ENCODE measurements around the gene ULK1.
A peak's percentile ranks its signal among the peaks of the same experiment; 100 is the strongest.

The ULK1 gene

DNA sequence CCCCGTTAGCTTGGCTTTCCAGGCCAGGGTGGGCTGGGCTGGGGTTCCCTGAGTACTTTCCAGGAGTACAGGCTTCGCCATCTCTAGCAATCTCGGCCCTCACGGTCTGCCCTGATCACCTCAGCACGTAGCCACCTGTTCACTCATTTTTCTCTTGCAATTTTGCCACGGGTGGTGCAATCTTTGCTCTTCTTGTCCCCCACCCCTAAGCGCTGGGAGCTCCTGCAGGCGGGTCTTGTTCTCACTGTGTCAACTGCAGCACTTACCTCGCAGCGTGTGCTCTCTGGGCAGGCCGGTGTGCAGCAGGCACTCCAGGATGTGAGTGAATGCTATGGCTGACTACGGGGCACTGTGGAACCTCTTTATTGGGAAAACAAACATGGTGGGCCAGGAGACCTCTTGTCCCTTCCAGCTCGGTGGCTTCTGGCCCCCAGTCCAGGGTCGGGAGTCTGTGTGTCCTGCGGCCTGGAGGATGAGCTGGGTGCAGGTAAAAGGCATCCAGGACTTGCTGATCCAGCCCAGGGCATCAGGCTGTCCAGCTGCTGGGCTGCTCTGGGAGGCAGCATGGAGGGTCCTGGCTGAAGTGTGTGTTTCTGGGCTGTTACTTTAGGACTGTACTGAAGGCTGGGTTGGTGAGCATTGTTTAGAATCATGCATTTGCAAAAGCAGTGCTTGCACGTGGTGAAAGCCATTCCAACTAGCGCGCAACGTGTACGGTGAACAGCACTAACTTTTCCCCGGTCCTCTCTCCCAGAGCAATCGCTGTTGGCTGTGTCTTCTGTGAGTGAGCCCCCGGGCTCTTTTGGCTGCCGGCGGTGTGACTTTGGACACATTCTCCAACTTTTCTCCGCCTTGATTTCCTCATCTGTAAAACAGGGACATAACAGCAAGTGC is 1.5 kb upstream of the ULK1 start:
- no peak for DNase-seq (ENCODE audit: low spot score)

DNA sequence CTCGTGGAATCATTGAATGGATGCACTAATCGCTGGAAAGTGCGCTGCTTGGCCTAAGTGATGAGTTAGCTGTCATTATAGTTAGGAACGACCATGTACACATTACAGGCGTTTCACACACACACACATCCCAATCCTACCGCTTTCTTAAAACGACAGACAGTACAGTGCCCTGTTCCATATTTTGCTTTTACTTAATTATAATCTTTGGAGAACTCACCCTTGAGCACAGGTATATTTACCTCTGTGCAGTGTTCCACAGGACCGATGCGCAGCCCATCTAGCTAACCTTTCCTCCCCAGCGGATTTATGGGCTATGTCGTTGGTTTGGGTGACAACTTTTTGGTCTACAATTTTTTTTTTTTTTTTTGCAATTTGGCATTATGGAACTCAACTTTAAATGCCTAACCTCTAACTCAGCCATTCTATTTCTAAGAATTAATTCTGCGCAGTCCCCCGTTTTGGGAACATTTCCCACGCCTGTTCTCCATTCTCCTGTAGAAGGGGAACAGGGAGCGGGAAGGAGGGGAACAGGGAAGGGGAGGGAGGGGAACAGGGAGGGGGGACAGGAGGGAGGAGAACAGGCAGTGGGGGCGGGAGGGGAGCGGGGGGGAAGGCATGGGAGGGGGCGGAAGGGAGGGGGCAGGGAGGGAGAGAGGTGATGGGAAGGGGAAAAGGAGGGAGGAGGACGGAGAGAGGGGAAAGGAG is 663 bp upstream of the ULK1 start:
- no peak for DNase-seq (ENCODE audit: low spot score)

DNA sequence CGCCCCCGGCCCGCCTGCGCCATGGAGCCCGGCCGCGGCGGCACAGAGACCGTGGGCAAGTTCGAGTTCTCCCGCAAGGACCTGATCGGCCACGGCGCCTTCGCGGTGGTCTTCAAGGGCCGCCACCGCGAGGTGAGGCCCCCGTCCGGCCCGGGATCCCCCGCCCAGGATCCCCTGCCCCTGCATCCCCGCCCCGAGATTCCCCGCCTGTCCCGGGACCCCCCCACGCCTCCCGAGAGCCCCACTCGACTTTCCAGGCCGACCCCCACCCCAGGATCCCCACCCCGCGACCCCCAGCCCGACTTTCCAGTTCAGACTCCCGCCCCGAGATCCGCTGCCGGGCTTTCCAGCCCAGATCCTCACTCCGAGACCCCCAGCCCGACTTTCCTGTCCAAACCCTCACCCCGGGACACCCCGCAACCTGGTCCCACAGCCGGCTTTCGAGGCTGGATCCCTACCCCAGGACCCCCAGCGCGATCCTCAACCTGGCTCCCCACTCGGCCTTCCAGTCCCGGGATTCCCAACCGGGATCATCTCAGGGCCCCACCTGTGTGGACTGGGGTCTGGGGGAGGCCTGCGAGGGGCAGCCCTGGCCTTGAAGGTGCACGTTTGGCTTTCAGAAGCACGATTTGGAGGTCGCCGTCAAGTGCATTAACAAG is 688 bp downstream of the ULK1 start:
- no peak for DNase-seq (ENCODE audit: low spot score)

DNA sequence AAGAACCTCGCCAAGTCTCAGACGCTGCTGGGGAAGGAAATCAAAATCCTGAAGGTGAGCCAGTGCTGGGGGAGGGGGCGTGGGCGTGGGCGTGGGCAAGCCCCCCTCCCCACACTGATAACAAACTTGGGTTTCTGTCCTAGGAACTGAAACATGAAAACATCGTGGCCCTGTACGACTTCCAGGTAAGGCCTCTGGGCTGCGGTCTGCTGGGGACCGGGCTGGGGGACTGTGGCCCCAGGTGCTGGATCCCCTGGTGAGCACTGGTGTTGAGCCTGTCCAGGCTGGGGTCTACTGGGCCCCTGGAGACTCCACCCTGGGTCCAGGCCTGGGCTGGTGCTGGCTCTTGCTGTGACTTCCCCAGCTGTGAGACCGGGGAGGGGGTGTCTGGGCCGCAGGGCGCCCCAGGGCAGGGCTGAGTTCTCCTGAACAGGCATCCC is 1.2 kb downstream of the ULK1 start:
- no peak for DNase-seq (ENCODE audit: low spot score)

DNA sequence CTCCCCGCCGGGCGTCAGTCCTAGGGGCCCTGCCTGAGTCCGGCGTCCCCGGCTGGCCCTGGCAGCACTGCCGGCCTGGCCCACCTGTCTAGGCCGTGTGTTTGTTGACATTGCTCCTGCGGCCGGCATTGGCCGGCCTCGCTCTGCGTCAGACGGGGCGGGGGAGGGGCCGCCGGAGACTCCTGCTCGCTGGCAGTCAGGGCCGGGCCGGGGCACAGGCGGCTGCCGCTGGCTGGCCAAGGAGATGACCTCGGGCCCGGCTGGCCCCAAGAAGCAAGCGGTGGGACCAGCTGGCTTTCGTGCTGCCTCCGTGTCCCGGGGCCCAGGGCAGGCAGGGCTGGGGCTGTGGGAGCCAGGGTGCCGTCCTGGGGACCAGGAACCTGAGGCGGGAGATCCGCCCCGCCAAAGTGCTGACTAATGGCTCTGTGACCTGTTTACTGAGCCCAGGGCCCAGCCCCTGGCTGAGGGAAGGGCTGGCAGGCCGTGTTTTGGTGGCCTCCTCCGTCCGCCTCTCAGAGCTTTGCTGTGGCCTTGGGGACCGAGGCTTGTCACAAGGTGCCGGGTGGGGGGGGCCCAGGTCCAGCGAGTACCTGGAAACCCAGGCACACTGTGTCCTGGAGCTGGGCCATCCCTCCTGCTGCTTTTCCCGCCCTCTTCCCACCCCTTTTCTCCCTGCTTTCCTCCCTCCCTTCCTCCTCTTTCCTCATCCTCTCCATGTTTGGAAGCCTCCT is 1.8 kb downstream of the ULK1 start:
- DNase-seq (ENCODE audit: low spot score): peak; percentile 86

DNA sequence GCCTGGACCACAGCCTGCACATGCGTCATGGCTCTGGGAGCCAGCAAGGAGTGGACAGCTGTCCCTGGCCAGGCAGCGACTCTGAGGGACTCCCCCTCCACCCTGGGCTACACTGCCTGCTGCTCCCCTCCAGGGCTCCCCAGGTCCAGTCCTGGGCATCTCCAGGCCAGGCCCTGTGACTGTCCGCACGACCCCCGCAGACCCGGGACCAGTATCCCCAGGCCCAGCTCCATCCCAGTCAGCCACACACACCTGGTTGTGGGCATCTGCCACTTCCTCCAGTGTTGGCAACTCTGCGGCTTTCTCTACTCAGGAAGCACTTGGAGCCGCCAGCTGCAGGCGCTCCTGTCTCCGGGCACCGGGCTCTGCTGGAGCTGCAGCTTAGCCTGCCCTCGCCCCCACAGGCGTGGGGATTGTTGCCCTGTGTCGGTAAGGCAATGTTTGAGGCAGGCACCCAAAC is 2.4 kb downstream of the ULK1 start:
- DNase-seq (ENCODE audit: low spot score): no peak

DNA sequence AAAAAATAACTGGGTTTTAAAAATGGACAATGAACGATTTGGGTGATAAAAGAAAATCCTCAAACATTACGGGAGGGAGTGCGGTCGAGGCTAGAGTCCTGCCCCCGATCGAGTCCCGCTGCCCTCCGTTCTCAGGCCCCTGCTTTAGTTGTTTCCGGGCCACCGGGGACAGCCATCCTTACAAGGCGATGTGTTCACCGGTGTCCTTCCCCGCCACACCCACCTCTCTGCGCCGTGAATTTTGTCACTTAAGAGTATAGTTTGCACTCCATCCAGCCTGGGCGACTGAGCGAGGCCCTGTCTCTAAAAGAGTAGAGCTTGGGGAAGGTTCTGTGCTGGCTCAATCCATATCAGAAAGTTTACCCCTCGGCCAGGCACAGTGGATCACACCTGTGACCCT is 2.9 kb downstream of the ULK1 start:
- no peak for DNase-seq (ENCODE audit: low spot score)

DNA sequence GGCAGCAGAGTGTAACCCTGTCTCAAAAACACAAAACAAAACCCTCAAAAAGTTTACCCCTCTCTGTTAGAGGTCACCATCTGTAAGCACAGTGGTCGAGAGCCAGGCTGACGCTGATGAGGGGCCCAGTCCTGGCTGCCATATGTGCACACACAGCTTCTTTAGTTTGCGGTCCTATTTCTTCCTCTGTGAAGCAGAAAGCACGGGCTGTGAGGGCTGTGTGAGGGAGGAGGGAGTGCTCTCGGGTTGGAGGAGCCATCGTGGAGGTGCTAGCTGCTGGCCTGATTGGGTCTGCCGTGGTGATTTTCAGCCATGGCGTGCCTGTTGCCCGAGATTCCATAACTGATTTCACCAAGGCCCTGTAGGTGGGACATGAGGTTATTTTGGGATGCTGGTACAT is 3.5 kb downstream of the ULK1 start:
- DNase-seq (ENCODE audit: low spot score): no peak

DNA sequence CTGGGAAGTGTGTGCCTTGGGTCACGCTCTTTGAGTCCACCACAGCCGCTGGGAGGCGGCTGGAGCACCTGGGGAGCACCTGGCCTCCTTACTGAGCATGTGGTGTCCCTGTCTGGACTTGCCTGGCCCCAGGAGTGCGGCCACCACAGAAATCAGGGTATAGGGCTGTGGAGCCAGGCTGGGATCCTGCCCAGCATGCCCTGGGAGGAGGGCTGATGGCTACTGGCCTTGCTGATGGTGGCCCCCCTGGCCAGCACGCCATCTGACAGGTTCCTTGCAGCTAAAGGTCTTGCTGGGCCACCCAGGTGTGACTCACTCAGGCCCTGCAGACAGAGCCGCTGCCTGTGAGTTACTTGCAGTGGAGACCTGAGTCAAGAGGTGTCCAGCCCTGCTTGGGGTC is 6.0 kb downstream of the ULK1 start:
- DNase-seq (ENCODE audit: low spot score): no peak

DNA sequence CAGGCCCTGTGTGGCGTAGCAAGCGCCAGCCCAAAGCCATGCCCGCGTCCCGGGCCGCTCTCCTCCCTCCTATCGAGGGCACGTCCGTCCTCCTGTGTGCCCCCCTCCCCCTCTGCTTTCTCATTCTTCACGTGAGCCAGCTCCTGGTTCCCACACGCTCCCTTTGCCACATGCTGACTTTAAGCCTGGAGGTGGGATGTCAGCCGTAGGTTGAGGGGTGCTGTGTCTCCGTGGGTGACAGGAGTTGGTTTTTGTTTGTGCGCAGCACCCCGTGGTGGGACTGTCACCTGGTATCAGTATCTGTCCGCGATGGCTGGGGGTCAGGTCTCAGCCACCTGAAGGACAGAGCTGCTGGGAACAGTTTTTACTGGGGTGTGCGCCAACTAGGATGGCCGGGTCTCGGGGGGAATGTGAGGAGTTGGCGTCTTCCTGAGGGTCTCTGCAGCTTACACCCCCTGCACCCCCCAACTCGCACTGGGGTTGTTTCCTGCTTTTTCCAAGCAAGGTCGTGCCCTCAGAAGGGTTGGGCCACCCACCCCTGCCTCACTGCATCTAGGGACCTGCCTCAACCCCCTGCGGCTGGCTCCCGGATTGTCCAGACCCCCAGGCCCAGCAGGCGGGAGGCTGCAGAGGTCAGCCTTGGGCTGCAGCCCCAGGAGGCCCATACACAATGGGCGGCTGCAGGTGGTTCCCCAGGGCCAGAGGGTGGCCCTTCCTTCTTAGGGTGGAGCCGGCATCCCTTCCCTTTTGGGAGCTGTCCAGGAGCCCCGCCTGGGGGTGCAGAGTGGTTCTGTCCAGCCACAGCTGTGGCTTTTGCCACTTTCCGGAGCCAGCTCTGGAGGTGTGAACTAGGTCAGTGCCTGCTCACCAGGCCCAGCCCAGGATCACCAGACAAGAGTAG is 7.3 kb downstream of the ULK1 start:
- DNase-seq (ENCODE audit: low spot score): no peak

DNA sequence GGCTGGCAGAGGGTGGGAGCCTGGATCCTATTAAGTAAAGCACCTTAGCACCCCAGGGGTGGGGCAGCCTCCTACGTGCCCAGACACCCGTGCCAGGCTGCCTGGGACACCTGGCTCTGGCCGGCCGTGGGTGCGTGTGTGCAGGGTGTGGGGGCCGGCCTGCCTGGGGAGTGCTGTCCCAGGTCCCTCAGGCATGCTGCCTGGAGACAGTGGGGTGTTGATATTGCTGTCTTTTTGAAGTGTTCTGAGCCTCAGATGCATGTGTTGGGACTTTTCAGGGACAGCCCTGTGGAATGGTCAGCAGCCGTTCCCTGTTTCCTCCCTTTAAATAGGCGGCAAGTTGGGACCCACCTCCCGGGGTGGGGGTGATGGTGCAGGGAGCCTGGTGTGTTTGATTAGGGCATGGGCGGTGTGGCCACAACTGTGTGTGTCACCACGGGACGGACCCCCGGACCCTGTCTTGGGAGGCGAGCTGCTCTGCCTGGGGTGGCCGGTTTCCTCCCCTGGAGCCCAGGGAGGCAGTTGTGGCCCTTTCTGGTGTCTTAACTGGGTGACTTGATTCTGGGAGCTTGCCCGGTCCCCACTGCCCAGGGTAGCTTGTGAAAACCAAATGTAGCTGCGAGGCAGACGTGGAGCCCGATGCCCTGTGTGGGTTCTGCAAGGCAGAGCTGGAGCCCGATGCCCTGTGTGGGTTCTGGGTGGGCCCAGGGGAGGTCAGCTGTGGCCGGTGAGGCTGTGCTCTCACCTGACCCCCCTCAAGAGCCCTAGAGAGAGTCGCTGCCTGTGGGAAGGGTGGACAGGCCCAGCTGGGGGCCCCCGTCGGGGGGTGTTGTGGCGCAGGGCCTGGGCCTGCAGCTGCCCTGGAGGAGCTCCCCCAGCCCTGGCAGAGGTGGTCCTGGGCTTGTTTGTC is 8.2 kb downstream of the ULK1 start:
- no peak for DNase-seq (ENCODE audit: low spot score)

DNA sequence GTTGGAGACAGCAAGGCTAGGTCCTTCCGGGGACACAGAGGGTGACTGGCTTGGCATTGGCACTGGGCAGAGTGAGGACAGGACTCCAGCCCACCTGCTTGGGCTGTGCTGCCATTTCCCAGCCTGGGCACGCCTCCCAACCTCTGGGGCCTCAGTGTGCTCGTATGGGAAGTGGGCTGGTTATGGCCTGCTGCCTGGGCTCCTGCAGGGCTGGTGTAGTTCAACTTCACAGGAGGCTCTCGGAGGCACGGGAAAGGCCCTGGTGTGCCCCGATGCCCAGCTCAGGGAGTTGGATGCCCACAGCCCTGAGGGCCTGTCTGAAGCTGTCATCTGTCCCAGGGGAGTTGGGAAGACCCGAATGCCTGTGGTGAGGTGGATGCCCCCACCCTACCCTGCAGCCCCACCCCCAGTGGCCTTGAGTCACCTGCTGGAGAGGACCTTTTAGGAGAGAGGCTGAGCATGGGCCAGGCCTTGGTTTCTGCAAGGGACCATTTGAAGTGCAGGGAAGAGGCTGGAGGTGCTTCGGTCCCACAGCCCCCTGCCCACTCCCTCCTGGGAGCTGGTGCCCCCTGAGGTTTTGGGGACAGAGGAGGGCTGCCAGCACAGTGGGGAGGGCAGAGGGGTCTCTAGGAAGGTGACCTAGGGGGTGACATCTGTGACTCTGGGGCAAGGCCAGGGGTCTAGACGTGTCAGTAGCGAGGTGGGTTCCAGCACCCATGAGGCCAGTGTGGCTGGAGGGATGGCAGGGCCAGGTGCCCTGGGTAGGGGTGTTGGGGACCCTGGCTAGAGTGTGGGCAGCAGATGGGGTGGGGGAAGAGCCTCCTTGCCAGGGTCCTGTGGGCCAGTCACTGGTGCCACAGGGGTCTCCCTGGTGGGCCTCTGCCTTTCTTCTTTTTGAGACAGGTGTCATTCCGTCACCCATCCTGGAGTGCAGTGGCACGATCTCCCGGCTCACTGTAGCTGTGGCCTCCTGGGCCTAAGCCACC is 9.1 kb downstream of the ULK1 start:
- DNase-seq (ENCODE audit: low spot score): no peak

DNA sequence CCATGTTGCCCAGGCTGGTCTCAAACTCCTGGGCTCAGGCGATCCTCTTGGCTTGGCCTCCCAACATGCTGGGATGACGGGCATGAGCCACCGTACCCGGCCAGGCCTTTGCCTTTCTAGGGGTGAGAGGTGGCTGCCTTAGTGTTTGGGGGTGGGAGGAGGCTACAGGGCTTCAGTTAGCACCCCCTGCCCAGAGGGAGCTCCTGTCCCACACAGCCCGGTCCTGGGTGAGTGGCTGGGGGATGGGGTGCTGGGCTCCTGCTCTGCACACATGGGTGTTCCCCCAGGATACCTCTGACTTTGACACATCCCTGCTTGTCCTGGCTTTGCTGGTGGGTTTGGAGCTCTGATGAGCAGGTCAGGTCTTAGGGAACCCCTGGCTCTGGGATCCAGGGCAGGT is 9.9 kb downstream of the ULK1 start:
- no peak for DNase-seq (ENCODE audit: low spot score)

DNA sequence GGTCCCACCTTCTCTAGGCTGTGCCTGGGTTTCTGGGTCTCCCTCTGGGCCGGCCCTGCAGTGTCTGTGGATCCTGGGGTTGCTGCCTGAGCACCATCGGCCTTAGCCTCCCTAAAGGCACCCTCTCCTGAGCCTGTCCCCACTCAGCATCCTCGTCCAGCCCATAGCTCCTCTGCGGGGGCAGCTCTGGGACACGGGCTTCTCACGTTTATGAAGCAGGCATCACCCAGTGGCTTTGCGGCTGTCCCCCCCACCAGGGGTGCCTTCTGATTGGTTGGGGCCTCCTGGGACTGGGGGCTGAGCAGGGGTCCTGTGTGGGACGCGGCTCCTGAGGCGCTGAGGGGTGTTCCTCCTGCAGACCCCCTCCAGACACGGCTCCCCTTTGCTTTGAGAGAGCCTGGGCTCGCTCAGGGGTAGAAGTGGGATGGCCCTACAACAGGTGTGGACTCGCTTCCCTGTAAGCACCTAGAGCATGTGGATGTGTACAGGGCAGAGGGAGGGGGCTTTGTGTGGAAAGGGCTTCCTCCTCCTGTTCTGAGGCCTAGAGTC is 10.7 kb downstream of the ULK1 start:
- no peak for DNase-seq (ENCODE audit: low spot score)

DNA sequence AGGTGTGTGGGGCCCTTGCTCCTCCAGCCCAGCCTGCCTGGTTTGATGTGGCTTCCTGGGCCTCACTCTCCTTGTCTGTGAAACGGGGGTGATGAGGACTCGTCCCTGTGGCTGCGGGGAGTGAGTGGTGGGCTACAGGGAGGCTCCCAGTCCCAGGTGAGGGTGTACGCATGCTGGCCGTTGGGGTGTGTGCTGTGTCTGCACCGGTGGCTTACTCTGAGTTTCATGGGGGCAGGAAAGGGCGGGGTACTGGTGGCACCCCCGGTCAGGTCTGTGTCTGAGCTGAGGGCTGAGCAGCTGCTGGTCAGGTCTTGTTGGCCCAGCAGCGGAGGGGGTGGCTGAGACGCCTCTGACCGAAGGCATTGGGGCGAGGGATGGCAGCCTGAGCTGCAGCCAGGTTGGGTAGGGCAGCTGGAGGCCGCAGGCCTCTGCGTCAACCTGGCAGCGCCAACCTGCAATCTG is 11.2 kb downstream of the ULK1 start:
- no peak for DNase-seq (ENCODE audit: low spot score)

DNA sequence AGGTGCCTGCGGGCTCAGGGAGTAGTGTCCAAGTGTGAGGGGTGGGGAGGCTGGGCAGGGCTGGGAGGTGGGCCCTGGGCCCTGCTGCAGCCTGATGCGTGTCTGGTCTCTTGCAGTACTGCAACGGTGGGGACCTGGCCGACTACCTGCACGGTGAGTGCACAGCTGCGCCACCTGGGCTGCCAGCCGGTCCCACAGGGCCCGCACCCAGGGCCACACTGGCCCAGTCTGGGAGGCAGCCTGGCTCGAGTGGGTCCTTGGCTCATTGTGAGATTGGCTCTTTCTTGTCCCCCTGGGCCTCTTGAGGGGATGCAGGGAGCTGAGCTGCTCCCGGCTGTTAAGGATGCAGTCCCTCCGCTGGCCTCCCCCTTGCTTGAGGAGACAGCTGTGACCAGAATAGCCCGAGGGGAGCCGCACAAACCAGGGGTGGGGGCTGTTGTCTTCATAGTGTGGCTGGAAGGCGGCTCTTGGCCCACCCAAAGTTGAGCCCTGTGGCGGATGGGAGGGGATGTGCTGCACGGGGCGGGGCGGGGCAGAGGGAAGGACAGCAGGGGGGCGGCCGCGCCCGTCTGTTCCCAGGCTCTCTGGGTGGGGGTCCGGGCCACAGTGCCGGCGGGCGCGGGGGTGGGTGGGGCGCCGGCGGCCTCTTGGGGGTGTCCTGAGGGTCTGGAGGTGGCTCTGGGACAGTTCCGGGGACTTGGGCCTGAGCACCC is 13.1 kb downstream of the ULK1 start:
- DNase-seq (ENCODE audit: low spot score): no peak

All from left forelimb (tissue), 1 donor.